HG03439 (cell line): ENCODE measurements around the gene COL4A2.
"Not testable (repeated sequence)": the region's sequence is repeated elsewhere in the genome, so short reads cannot be mapped to it uniquely, and the experiment has no call there.

Experiments
- ATAC-seq: cut with Tn5 transposase; IDR thresholded peaks from one replicate; pipeline ENCODE4 v1.9.1; 2021; ENCODE audit warnings: mild to moderate bottlenecking, moderate library complexity; ENCODE audit not compliant: unreplicated experiment

The COL4A2 gene

GRCh38 chr13:110485604-110486003 is 178.5 kb downstream of the COL4A2 start:
- ATAC-seq, result no peak

- no peak for ATAC-seq
Measured at GRCh38 chr13:110486061-110486715, 179.1 kb downstream of the COL4A2 start.

GRCh38 chr13:110486880-110487279 is 179.8 kb downstream of the COL4A2 start:
- not testable (repeated sequence) for ATAC-seq

- no peak for ATAC-seq
Measured at GRCh38 chr13:110490009-110490770, 183.1 kb downstream of the COL4A2 start.

- ATAC-seq, result no peak
Measured at GRCh38 chr13:110491869-110492678, 185.0 kb downstream of the COL4A2 start.

GRCh38 chr13:110492679-110493593 is 185.9 kb downstream of the COL4A2 start:
- no peak for ATAC-seq

GRCh38 chr13:110493613-110494012 is 186.5 kb downstream of the COL4A2 start:
- no peak for ATAC-seq

GRCh38 chr13:110495376-110495775 is 188.3 kb downstream of the COL4A2 start:
- no peak for ATAC-seq

GRCh38 chr13:110495881-110496280 is 188.8 kb downstream of the COL4A2 start:
- ATAC-seq, result no peak

- no peak for ATAC-seq
Measured at GRCh38 chr13:110496281-110496680, 189.2 kb downstream of the COL4A2 start.

GRCh38 chr13:110497003-110497402 is 189.9 kb downstream of the COL4A2 start:
- ATAC-seq, result no peak

GRCh38 chr13:110497896-110498295 is 190.8 kb downstream of the COL4A2 start:
- not testable (repeated sequence) for ATAC-seq

- no peak for ATAC-seq
Measured at GRCh38 chr13:110498327-110498726, 191.2 kb downstream of the COL4A2 start.

- no peak for ATAC-seq
Measured at GRCh38 chr13:110498765-110499164, 191.7 kb downstream of the COL4A2 start.

- no peak for ATAC-seq
Measured at GRCh38 chr13:110499621-110500281, 192.7 kb downstream of the COL4A2 start.

GRCh38 chr13:110500341-110500740 is 193.3 kb downstream of the COL4A2 start:
- ATAC-seq, result no peak

GRCh38 chr13:110501188-110501587 is 194.1 kb downstream of the COL4A2 start:
- no peak for ATAC-seq

GRCh38 chr13:110503037-110503901 is 196.2 kb downstream of the COL4A2 start:
- ATAC-seq, result no peak

- ATAC-seq, result no peak
Measured at GRCh38 chr13:110503979-110504499, 197.0 kb downstream of the COL4A2 start.
